ENCODE data around the gene HIGD1A. TPM values are rescaled to one million over a fixed set of nuclear protein-coding genes. Genes with fewer than 3 reads are reported as not detected.

Gene HIGD1A
- total RNA-seq, 4 donors from 2014 or later: 52.3 to 239 (median 212) TPM

DNA sequence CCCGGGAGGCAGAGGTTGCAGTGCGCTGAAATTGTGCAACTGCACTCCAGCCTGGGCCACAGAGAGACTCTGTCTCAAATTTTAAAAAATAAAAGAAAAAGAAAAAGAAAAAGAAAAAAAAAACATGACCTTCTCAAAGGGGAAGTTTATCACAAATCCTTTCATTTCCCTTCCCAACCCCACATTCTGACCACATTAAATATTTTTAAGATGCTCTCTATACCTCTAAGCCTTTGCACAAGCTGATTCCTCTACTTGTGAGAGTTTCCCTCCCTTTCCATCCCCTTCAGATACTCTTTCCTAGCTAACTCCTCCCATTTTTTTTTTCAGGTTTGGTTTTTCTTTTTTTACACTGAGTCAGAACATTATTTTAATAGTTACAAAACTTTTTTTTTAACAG, 4.0 kb downstream of the HIGD1A start:
- Histone ChIP-seq H3K27me3 (no peaks in the 10 kb centered on the region), H3K27ac (peak overlapping the region in 3 of 4 donors; percentile 69 to 100 (median 100)), H3K4me3 (peak overlapping the region in 1 of 4 donors; percentile 8), H3K36me3 (no peaks in the 10 kb centered on the region), H3K4me1 (peaks cover 0 to 56% (median 29%) of the 10 kb centered on the region in 3 donors), H3K9me3 (no peaks in the 10 kb centered on the region)
- WGBS, 2 donors: 86 to 88% methylated on average over 2 of the region's 2 CpGs
- intact Hi-C loops (cut with DNase I): no loop called here
- TF ChIP-seq, protein P1, sequence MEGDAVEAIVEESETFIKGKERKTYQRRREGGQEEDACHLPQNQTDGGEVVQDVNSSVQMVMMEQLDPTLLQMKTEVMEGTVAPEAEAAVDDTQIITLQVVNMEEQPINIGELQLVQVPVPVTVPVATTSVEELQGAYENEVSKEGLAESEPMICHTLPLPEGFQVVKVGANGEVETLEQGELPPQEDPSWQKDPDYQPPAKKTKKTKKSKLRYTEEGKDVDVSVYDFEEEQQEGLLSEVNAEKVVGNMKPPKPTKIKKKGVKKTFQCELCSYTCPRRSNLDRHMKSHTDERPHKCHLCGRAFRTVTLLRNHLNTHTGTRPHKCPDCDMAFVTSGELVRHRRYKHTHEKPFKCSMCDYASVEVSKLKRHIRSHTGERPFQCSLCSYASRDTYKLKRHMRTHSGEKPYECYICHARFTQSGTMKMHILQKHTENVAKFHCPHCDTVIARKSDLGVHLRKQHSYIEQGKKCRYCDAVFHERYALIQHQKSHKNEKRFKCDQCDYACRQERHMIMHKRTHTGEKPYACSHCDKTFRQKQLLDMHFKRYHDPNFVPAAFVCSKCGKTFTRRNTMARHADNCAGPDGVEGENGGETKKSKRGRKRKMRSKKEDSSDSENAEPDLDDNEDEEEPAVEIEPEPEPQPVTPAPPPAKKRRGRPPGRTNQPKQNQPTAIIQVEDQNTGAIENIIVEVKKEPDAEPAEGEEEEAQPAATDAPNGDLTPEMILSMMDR (IDR thresholded peaks at IDR 0.05): no peak
- TF ChIP-seq POLR2A (IDR thresholded peaks at IDR 0.05): no peak
- no peak for DNase-seq

DNA sequence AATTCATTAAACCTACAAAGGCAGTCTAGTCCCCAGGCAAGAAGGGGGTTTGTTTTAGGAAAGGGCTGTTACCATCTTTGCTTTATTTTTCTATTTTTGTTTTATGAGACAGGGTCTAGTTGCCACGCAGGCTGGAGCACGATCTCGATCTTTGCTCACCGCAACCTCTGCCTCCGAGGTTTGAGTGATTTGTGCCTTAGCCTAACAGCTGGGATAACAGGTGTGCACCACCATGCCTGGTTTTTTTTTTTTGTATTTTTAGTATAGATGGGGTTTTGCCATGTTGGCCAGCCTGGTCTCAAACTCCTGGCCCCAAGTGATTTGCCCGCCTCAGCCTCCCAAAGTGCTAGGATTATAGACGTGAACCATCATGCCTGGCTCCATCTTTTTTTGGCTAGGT, 4.9 kb downstream of the HIGD1A start:
- H3K4me1 ChIP-seq: peaks cover 0 to 55% (median 26%) of the 10 kb centered on the region in 3 donors

DNA sequence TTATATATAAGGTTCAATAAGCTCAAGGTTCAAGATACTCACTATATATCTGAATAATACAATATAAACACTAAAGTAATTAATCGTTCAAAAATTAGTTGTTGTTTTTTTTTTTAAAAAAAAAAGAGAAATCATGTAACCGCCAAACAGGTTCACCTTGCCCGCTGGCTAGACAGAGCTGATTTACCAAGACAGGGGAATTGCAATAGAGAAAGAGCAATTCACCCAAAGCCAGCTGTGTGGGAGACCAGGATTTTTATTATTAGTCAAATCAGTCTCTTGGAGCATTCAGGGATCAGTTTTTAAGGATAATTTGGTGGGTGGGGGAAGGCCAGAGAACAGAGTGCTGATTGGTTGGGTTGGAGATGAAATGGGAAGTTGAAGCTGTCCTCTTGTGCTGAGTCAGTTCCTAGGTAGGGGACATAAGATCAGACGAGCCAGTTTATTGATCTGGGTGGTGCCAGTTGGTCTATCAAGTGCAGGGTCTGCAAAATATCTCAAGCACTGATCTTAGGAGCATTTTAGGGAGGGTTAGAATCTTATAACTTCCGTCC, 7.9 kb downstream of the HIGD1A start:
- WGBS, 2 donors: 89% methylated on average over 4 of the region's 5 CpGs

More for the DNA sequence above, 4.9 kb downstream of the HIGD1A start:
- no peaks in the 10 kb centered on the region for H3K9me3 ChIP-seq
- no peaks in the 10 kb centered on the region for H3K27me3 ChIP-seq
- no peaks in the 10 kb centered on the region for H3K36me3 ChIP-seq
- H3K4me3 ChIP-seq: no peak overlapping the region
- WGBS, 2 donors: 78 to 82% methylated on average over 7 of the region's 7 CpGs
- TF ChIP-seq, protein P1 (IDR thresholded peaks at IDR 0.05): no peak
- TF ChIP-seq POLR2A (IDR thresholded peaks at IDR 0.05): no peak
- intact Hi-C loops (cut with DNase I): no loop called here
- H3K27ac ChIP-seq: peak overlapping the region in 1 of 4 donors; percentile 69
- no peak for DNase-seq

DNA sequence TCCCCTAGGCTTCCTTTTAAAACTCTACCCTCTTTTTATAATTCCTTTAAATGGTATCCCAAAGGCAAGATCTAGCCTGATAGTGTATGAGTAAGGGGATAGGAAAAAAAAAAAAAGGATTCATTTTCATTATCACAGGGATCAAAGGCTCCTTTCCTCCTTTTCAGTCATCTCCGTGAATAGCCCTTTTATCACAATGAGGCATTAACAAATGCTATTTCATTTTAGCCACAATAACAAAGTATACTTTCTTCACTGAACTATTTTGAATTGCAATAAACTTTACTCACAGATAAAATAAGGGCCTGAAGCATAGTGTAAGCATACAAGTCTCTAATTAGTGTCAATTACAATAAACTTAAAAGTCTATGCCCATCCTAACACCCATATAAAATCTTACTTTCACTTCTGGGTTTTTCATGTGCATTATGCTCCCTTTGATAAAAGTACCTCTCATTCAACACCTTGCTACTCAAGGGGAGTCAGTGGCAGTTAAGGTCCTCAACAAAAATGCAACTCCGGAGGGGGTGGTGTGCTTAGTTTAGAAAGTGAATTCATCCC, 8.6 kb downstream of the HIGD1A start:
- Histone ChIP-seq H3K4me3 (no peak overlapping the region), H3K9me3 (no peaks in the 10 kb centered on the region), H3K27ac (no peak overlapping the region), H3K36me3 (peaks cover 0 to 34% (median 3%) of the 10 kb centered on the region in 3 donors), H3K27me3 (no peaks in the 10 kb centered on the region), H3K4me1 (peaks cover 0 to 34% (median 5%) of the 10 kb centered on the region in 3 donors)
- no peak for DNase-seq
- intact Hi-C loops (cut with DNase I): no loop called here
- TF ChIP-seq POLR2A (IDR thresholded peaks at IDR 0.05): no peak
- TF ChIP-seq, protein P1 (IDR thresholded peaks at IDR 0.05): no peak
- 78 to 83% methylated on average over 2 of the region's 2 CpGs for WGBS, 2 donors

More for the DNA sequence above, 7.9 kb downstream of the HIGD1A start:
- TF ChIP-seq, protein P1 (IDR thresholded peaks at IDR 0.05): no peak
- TF ChIP-seq POLR2A (IDR thresholded peaks at IDR 0.05): no peak
- no peak for DNase-seq
- peaks cover 0 to 27% (median 3%) of the 10 kb centered on the region in 3 donors for H3K36me3 ChIP-seq
- intact Hi-C loops (cut with DNase I): no loop called here
- no peak overlapping the region for H3K4me3 ChIP-seq
- H3K9me3 ChIP-seq: no peaks in the 10 kb centered on the region
- H3K4me1 ChIP-seq: peaks cover 0 to 35% (median 8%) of the 10 kb centered on the region in 3 donors
- H3K27ac ChIP-seq: no peak overlapping the region
- H3K27me3 ChIP-seq: no peaks in the 10 kb centered on the region

DNA sequence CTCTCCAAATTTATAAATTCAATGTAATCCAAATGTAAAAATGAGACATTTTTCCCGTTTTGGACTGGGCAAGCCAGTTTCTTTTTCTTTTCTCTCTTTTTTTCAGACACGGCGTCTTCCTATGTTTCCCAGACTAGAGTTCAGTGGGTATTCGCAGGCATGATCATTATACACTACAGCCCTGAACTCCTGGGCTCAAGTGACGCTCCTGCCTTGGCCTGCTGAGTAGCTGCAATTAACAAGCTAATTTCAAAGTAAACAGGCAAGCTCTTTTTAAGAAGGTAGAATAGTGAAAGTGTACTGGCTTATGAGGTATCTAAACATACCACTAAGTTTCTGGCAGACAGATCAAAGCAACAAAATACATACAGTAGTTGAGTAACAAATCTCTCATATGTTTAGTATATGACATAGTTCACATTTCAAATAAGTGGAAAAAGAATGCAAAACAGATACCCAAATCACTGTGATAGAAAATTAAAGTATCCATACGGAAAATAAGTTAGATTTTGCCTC, 13.5 kb downstream of the HIGD1A start:
- no peak for DNase-seq
- H3K4me1 ChIP-seq: peaks cover 0 to 29% (median 0%) of the 10 kb centered on the region in 3 donors
- H3K4me3 ChIP-seq: no peak overlapping the region
- intact Hi-C loops (cut with DNase I): no loop called here
- H3K9me3 ChIP-seq: no peaks in the 10 kb centered on the region
- TF ChIP-seq POLR2A (IDR thresholded peaks at IDR 0.05): no peak
- TF ChIP-seq, protein P1 (IDR thresholded peaks at IDR 0.05): no peak
- no peak overlapping the region for H3K27ac ChIP-seq
- H3K27me3 ChIP-seq: no peaks in the 10 kb centered on the region
- peaks cover 0 to 81% (median 3%) of the 10 kb centered on the region in 3 donors for H3K36me3 ChIP-seq
- 56 to 63% methylated on average over 6 of the region's 6 CpGs for WGBS, 2 donors

Measured in esophagus squamous epithelium (tissue), 5 donors.